Neural crest cell (in vitro differentiated cells): Measurements from ENCODE around the gene CKAP2L. TPM values are rescaled to one million over a fixed set of nuclear protein-coding genes. Genes with fewer than 3 reads are reported as not detected.
A peak's percentile ranks its signal among the peaks of the same experiment; 100 is the strongest.

Experiments
- DNase-seq: peaks from one replicate; pipeline ENCODE4 v3.0.0; 2021; ENCODE audit warnings: low read depth, mixed read lengths, low spot score
- H3K27ac Mint-ChIP-seq: one replicate; pipeline ENCODE4 v1.8.0; 2021; ENCODE audit warnings: mild to moderate bottlenecking, mixed read lengths; ENCODE audit not compliant: unreplicated experiment
- H3K27me3 Mint-ChIP-seq: 2 replicates; pipeline ENCODE4 v1.8.0; 2021; ENCODE audit warnings: low read depth, mild to moderate bottlenecking, mixed read lengths
- H3K36me3 Mint-ChIP-seq: 2 replicates; pipeline ENCODE4 v1.8.0; 2021; ENCODE audit warnings: low read depth, mild to moderate bottlenecking, mixed read lengths
- H3K4me1 Mint-ChIP-seq: 2 replicates; pipeline ENCODE4 v1.8.0; 2021; ENCODE audit warnings: mixed read lengths
- H3K4me3 Mint-ChIP-seq: one replicate; pipeline ENCODE4 v1.8.0; 2021; ENCODE audit warnings: mild to moderate bottlenecking, mixed read lengths
- H3K9me3 Mint-ChIP-seq: 2 replicates; pipeline ENCODE4 v1.8.0; 2021; ENCODE audit warnings: mixed read lengths
- CTCF ChIP-seq: fragments of 200-600 bp; sonication (generic); conservative IDR thresholded peaks from 2 replicates; pipeline ENCODE4 v1.5.0; 2021; ENCODE audit warnings: antibody characterized with exemption, mild to moderate bottlenecking
- total RNA-seq: library from RNA; stranded (reverse); gene quantifications from 2 replicates; pipeline ENCODE4 v1.2.1, GENCODE V29; 2021

Gene CKAP2L
- total RNA-seq, 1 donor from 2014 or later, result 27.4 TPM

GRCh38 chr2:112728378-112729175 lies 35.8 kb downstream of the CKAP2L start:
- DNase-seq, result no peak
- no peak for TF ChIP-seq CTCF
- H3K27ac Mint-ChIP-seq, result no peak overlapping the region
- no peaks in the 10 kb centered on the region for H3K36me3 Mint-ChIP-seq
- H3K9me3 Mint-ChIP-seq, result no peaks in the 10 kb centered on the region
- no peak overlapping the region for H3K4me3 Mint-ChIP-seq
- no peaks in the 10 kb centered on the region for H3K4me1 Mint-ChIP-seq
- H3K27me3 Mint-ChIP-seq, result no peaks in the 10 kb centered on the region

- Mint-ChIP-seq H3K36me3 (no peaks in the 10 kb centered on the region), H3K27ac (no peak overlapping the region), H3K4me3 (no peak overlapping the region), H3K4me1 (no peaks in the 10 kb centered on the region), H3K27me3 (no peaks in the 10 kb centered on the region), H3K9me3 (no peaks in the 10 kb centered on the region)
- TF ChIP-seq CTCF, result no peak
- DNase-seq, result no peak
These were observed 36.4 kb downstream of the CKAP2L start for GRCh38 chr2:112728029-112728362.

- no peak for DNase-seq
- Mint-ChIP-seq H3K36me3 (no peaks in the 10 kb centered on the region), H3K27me3 (no peaks in the 10 kb centered on the region), H3K9me3 (no peaks in the 10 kb centered on the region), H3K27ac (no peak overlapping the region), H3K4me3 (no peak overlapping the region), H3K4me1 (no peaks in the 10 kb centered on the region)
- TF ChIP-seq CTCF, result no peak
These were observed 37.0 kb downstream of the CKAP2L start for GRCh38 chr2:112727276-112728028.

- peak; percentile 83 for DNase-seq
- no peaks in the 10 kb centered on the region for H3K36me3 Mint-ChIP-seq
- H3K4me3 Mint-ChIP-seq, result no peak overlapping the region
- TF ChIP-seq CTCF, result peak; percentile 99
- no peak overlapping the region for H3K27ac Mint-ChIP-seq
- H3K9me3 Mint-ChIP-seq, result no peaks in the 10 kb centered on the region
- no peaks in the 10 kb centered on the region for H3K27me3 Mint-ChIP-seq
- no peaks in the 10 kb centered on the region for H3K4me1 Mint-ChIP-seq
These were observed 37.8 kb downstream of the CKAP2L start for GRCh38 chr2:112726487-112727190.

GRCh38 chr2:112725545-112726457 lies 38.6 kb downstream of the CKAP2L start:
- no peaks in the 10 kb centered on the region for H3K36me3 Mint-ChIP-seq
- no peak for TF ChIP-seq CTCF
- no peak for DNase-seq

More at GRCh38 chr2:112725545-112726457, 38.6 kb downstream of the CKAP2L start:
- H3K27ac Mint-ChIP-seq, result no peak overlapping the region
- H3K4me3 Mint-ChIP-seq, result no peak overlapping the region
- no peaks in the 10 kb centered on the region for H3K9me3 Mint-ChIP-seq
- H3K27me3 Mint-ChIP-seq, result no peaks in the 10 kb centered on the region
- H3K4me1 Mint-ChIP-seq, result no peaks in the 10 kb centered on the region
